Activated CD4-positive, alpha-beta T cell treated with anti-CD3 and anti-CD28 coated beads, Interleukin-2, amount 10 ng/mL, durations not matched to agents 24 days and 14 days (primary cell): ENCODE results near the gene C17orf67. TPM values are rescaled to one million over a fixed set of nuclear protein-coding genes. Genes with fewer than 3 reads are reported as not detected.
"Not testable (repeated sequence)": the region's sequence is repeated elsewhere in the genome, so short reads cannot be mapped to it uniquely, and the experiment has no call there.

Source experiments
- DNase-seq: peaks from one replicate; pipeline ENCODE4 v3.0.0; 2022
- H3K27ac Mint-ChIP-seq: one replicate; pipeline ENCODE4 v1.8.0; 2022; ENCODE audit warnings: mild to moderate bottlenecking, mixed read lengths
- H3K27me3 Mint-ChIP-seq: one replicate; pipeline ENCODE4 v1.8.0; 2022; ENCODE audit warnings: mixed read lengths
- H3K36me3 Mint-ChIP-seq: one replicate; pipeline ENCODE4 v1.8.0; 2022; ENCODE audit warnings: low read depth, mild to moderate bottlenecking, mixed read lengths
- H3K4me1 Mint-ChIP-seq: one replicate; pipeline ENCODE4 v1.8.0; 2021; ENCODE audit warnings: mixed read lengths
- H3K4me3 Mint-ChIP-seq: one replicate; pipeline ENCODE4 v1.8.0; 2022; ENCODE audit warnings: mild to moderate bottlenecking, moderate library complexity, mixed read lengths
- H3K9me3 Mint-ChIP-seq: one replicate; pipeline ENCODE4 v1.8.0; 2021; ENCODE audit warnings: mixed read lengths
- intact Hi-C: fragments of 100-400 bp; cut with micrococcal nuclease; formaldehyde crosslinking; loops from one replicate; pipeline ENCODE4 v1.15.1; 2023
- total RNA-seq: library from RNA; stranded (reverse); gene quantifications from 2 replicates; pipeline ENCODE4 v1.2.3, GENCODE V29; 2022

Gene C17orf67
- total RNA-seq, 1 donor from 2014 or later = 4.4 TPM

- no peak for DNase-seq
- no peak overlapping the region for H3K27ac Mint-ChIP-seq
- no peak overlapping the region for H3K4me3 Mint-ChIP-seq
- H3K4me1 Mint-ChIP-seq = no peaks in the 10 kb centered on the region
- no peaks in the 10 kb centered on the region for H3K9me3 Mint-ChIP-seq
- intact Hi-C loops = no loop called here
- no peaks in the 10 kb centered on the region for H3K36me3 Mint-ChIP-seq
- H3K27me3 Mint-ChIP-seq = no peaks in the 10 kb centered on the region
Observed at GRCh38 chr17:56770427-56770826, 63.3 kb downstream of the C17orf67 start.

GRCh38 chr17:56765449-56765848 lies 68.3 kb downstream of the C17orf67 start:
- intact Hi-C loops = no loop called here
- peaks cover 2% of the 10 kb centered on the region for H3K9me3 Mint-ChIP-seq

GRCh38 chr17:56762988-56763387 lies 70.7 kb downstream of the C17orf67 start:
- Mint-ChIP-seq H3K4me3 (peak overlapping the region; percentile 54), H3K9me3 (peaks cover 2% of the 10 kb centered on the region), H3K27me3 (no peaks in the 10 kb centered on the region), H3K4me1 (peaks cover 14% of the 10 kb centered on the region), H3K36me3 (peaks cover 3% of the 10 kb centered on the region), H3K27ac (peak overlapping the region; percentile 87)
- peak; percentile 72 for DNase-seq
- intact Hi-C loops = loop anchor here (2.0 kb wide), 1 partner anchor 24 kb away; no protein-coding TSS in a partner anchor

More at GRCh38 chr17:56765449-56765848, 68.3 kb downstream of the C17orf67 start:
- Mint-ChIP-seq H3K4me3 (no peak overlapping the region), H3K27ac (no peak overlapping the region), H3K36me3 (peaks cover 3% of the 10 kb centered on the region), H3K4me1 (peaks cover 14% of the 10 kb centered on the region), H3K27me3 (no peaks in the 10 kb centered on the region)
- no peak for DNase-seq

- Mint-ChIP-seq H3K27ac (no peak overlapping the region), H3K9me3 (peaks cover 2% of the 10 kb centered on the region), H3K4me3 (no peak overlapping the region), H3K27me3 (no peaks in the 10 kb centered on the region), H3K4me1 (peaks cover 14% of the 10 kb centered on the region), H3K36me3 (peaks cover 3% of the 10 kb centered on the region)
- no peak for DNase-seq
- intact Hi-C loops = loop anchor here (2.0 kb wide), 1 partner anchor 25 kb away; no protein-coding TSS in a partner anchor
Observed at GRCh38 chr17:56762144-56762543, 71.6 kb downstream of the C17orf67 start.

- Mint-ChIP-seq H3K27me3 (no peaks in the 10 kb centered on the region), H3K9me3 (peaks cover 2% of the 10 kb centered on the region), H3K4me3 (no peak overlapping the region), H3K27ac (no peak overlapping the region), H3K4me1 (peaks cover 20% of the 10 kb centered on the region), H3K36me3 (peaks cover 3% of the 10 kb centered on the region)
- DNase-seq = no peak
- intact Hi-C loops = no loop called here
Observed at GRCh38 chr17:56761387-56761786, 72.3 kb downstream of the C17orf67 start.

GRCh38 chr17:56757611-56758010 lies 76.1 kb downstream of the C17orf67 start:
- H3K27ac Mint-ChIP-seq, intact Hi-C loops, H3K36me3 Mint-ChIP-seq, DNase-seq, H3K4me3 Mint-ChIP-seq, H3K27me3 Mint-ChIP-seq, H3K9me3 Mint-ChIP-seq: not testable (repeated sequence)
- peaks cover 22% of the 10 kb centered on the region for H3K4me1 Mint-ChIP-seq

- DNase-seq = no peak
- Mint-ChIP-seq H3K27ac (no peak overlapping the region), H3K4me3 (no peak overlapping the region), H3K4me1 (peaks cover 22% of the 10 kb centered on the region), H3K27me3 (no peaks in the 10 kb centered on the region), H3K36me3 (no peaks in the 10 kb centered on the region), H3K9me3 (no peaks in the 10 kb centered on the region)
- intact Hi-C loops = no loop called here
Observed at GRCh38 chr17:56756536-56756935, 77.2 kb downstream of the C17orf67 start.

GRCh38 chr17:56755310-56755709 lies 78.4 kb downstream of the C17orf67 start:
- peaks cover 32% of the 10 kb centered on the region for H3K4me1 Mint-ChIP-seq
- H3K27me3 Mint-ChIP-seq = no peaks in the 10 kb centered on the region
- H3K9me3 Mint-ChIP-seq = no peaks in the 10 kb centered on the region
- H3K27ac Mint-ChIP-seq = no peak overlapping the region
- no peak for DNase-seq
- H3K4me3 Mint-ChIP-seq = no peak overlapping the region
- intact Hi-C loops = no loop called here
- no peaks in the 10 kb centered on the region for H3K36me3 Mint-ChIP-seq

GRCh38 chr17:56754523-56755208 lies 79.1 kb downstream of the C17orf67 start:
- H3K36me3 Mint-ChIP-seq = no peaks in the 10 kb centered on the region
- no peaks in the 10 kb centered on the region for H3K27me3 Mint-ChIP-seq
- DNase-seq = peak; percentile 77
- H3K4me3 Mint-ChIP-seq = peak overlapping the region; percentile 24
- H3K4me1 Mint-ChIP-seq = peaks cover 38% of the 10 kb centered on the region
- peak overlapping the region; percentile 74 for H3K27ac Mint-ChIP-seq
- no peaks in the 10 kb centered on the region for H3K9me3 Mint-ChIP-seq
- intact Hi-C loops = no loop called here

GRCh38 chr17:56752263-56752836 lies 81.4 kb downstream of the C17orf67 start:
- intact Hi-C loops = no loop called here
- Mint-ChIP-seq H3K27me3 (no peaks in the 10 kb centered on the region), H3K9me3 (no peaks in the 10 kb centered on the region), H3K27ac (no peak overlapping the region), H3K4me3 (no peak overlapping the region), H3K36me3 (no peaks in the 10 kb centered on the region), H3K4me1 (peaks cover 41% of the 10 kb centered on the region)
- DNase-seq = no peak

- no peak for DNase-seq
- peaks cover 35% of the 10 kb centered on the region for H3K4me1 Mint-ChIP-seq
- intact Hi-C loops = no loop called here
- H3K4me3 Mint-ChIP-seq = no peak overlapping the region
- H3K27ac Mint-ChIP-seq = no peak overlapping the region
- no peaks in the 10 kb centered on the region for H3K36me3 Mint-ChIP-seq
- no peaks in the 10 kb centered on the region for H3K27me3 Mint-ChIP-seq
- H3K9me3 Mint-ChIP-seq = no peaks in the 10 kb centered on the region
Observed at GRCh38 chr17:56751145-56751738, 82.5 kb downstream of the C17orf67 start.

GRCh38 chr17:56744721-56745120 lies 89.0 kb downstream of the C17orf67 start:
- Mint-ChIP-seq H3K4me1 (peaks cover 4% of the 10 kb centered on the region), H3K27me3 (peaks cover 16% of the 10 kb centered on the region), H3K4me3 (no peak overlapping the region), H3K36me3 (no peaks in the 10 kb centered on the region), H3K27ac (no peak overlapping the region), H3K9me3 (no peaks in the 10 kb centered on the region)
- DNase-seq = no peak
- intact Hi-C loops = no loop called here

GRCh38 chr17:56742601-56743000 lies 91.1 kb downstream of the C17orf67 start:
- intact Hi-C loops = no loop called here
- no peaks in the 10 kb centered on the region for H3K36me3 Mint-ChIP-seq
- DNase-seq = no peak
- no peaks in the 10 kb centered on the region for H3K9me3 Mint-ChIP-seq
- H3K4me1 Mint-ChIP-seq = no peaks in the 10 kb centered on the region
- no peak overlapping the region for H3K4me3 Mint-ChIP-seq
- H3K27ac Mint-ChIP-seq = no peak overlapping the region
- H3K27me3 Mint-ChIP-seq = peaks cover 16% of the 10 kb centered on the region
